Testis (tissue), 3 donors: Measurements from ENCODE around the gene PYHIN1. TPM values are rescaled to one million over a fixed set of nuclear protein-coding genes. Genes with fewer than 3 reads are reported as not detected.

Experiments
- DNase-seq: peaks from one replicate; pipeline ENCODE4 v3.0.0-alpha.2; 2019
- H3K27ac ChIP-seq, 2 donors: fragments of 200-600 bp; sonication (generic); one replicate each; pipeline ENCODE4 v1.5.1; 2019
- H3K27me3 ChIP-seq: fragments of 200-600 bp; sonication (generic); one replicate; pipeline ENCODE4 v1.5.1; 2019
- H3K36me3 ChIP-seq: fragments of 200-600 bp; sonication (generic); one replicate; pipeline ENCODE4 v1.5.1; 2017; ENCODE audit warnings: low read depth; ENCODE audit errors: missing control alignments
- H3K4me1 ChIP-seq: fragments of 200-600 bp; sonication (generic); one replicate; pipeline ENCODE4 v1.5.1; 2019
- H3K4me3 ChIP-seq, 2 donors: fragments of 200-600 bp; sonication (generic); one replicate each; pipeline ENCODE4 v1.5.1; 2017 to 2019
- H3K9me3 ChIP-seq: fragments of 200-600 bp; sonication (generic); one replicate; pipeline ENCODE4 v1.5.1; 2017
- CTCF ChIP-seq, 3 experiments: fragments of 450-650 bp in 2 of 3; fragments of 200-600 bp in 1 of 3; sonication (generic) in 1 of 3; IDR thresholded peaks; one replicate each; pipeline ENCODE4 v1.5.1; 2016 to 2019; ENCODE audit warnings: antibody characterized with exemption in 3 of 3, mild to moderate bottlenecking in 2 of 3, moderate library complexity in 1 of 3
- POLR2A ChIP-seq: fragments of 450-650 bp; IDR thresholded peaks from one replicate; pipeline ENCODE4 v1.6.1; 2017; ENCODE audit warnings: antibody characterized with exemption, mild to moderate bottlenecking, moderate library complexity
- WGBS, 2 donors: methylation state at CpG; one replicate each; pipeline ENCODE4 v1.1.5; 2018; 5-methylcytosine and 5-hydroxymethylcytosine counted together
- intact Hi-C: fragments of 100-400 bp; cut with DNase I; formaldehyde crosslinking; loops from one replicate; pipeline ENCODE4 v1.15.1; 2023; ENCODE audit warnings: low total_unique reads
- polyA plus RNA-seq: library from polyadenylated mRNA; stranded (reverse); fragments of 350-450 nt; fragmentation: Illumina TruSeq; extraction: RNeasy Lipid Tissue Mini Kit (QIAGEN cat#74804); gene quantifications from one replicate; pipeline ENCODE4 v1.2.3, GENCODE V29; 2014; ENCODE audit warnings: low read depth, low replicate concordance; ENCODE audit not compliant: insufficient read depth
- total RNA-seq, 2 donors: library from RNA; depleted of rRNA; stranded (reverse); fragments of >200 nt; gene quantifications; one replicate each; pipeline ENCODE4 v1.2.3, GENCODE V29; 2016

Gene PYHIN1
- total and polyA plus RNA-seq, 3 donors from 2014 or later: 0.56 to 1.2 (median 0.58) TPM

GRCh38 chr1:158924677-158925076, 6.7 kb upstream of the PYHIN1 start:
- no peaks in the 10 kb centered on the region for H3K9me3 ChIP-seq
- DNase-seq: no peak
- no peaks in the 10 kb centered on the region for H3K36me3 ChIP-seq
- no peak overlapping the region for H3K4me3 ChIP-seq
- no peak overlapping the region for H3K27ac ChIP-seq
- H3K4me1 ChIP-seq: no peaks in the 10 kb centered on the region
- no peaks in the 10 kb centered on the region for H3K27me3 ChIP-seq
- WGBS, 2 donors: 50 to 72% methylated on average over 2 of the region's 2 CpGs
- no peak for TF ChIP-seq CTCF (IDR thresholded peaks at IDR 0.05)
- TF ChIP-seq POLR2A: no peak
- intact Hi-C loops: no loop called here

- no peaks in the 10 kb centered on the region for H3K9me3 ChIP-seq
- H3K36me3 ChIP-seq: no peaks in the 10 kb centered on the region
- no peak overlapping the region for H3K4me3 ChIP-seq
- no peak for DNase-seq
- H3K4me1 ChIP-seq: no peaks in the 10 kb centered on the region
- WGBS, 2 donors: 83 to 84% methylated on average over 5 of the region's 5 CpGs
- TF ChIP-seq POLR2A (no peak), CTCF (IDR thresholded peaks at IDR 0.05) (no peak)
- intact Hi-C loops: no loop called here
- H3K27ac ChIP-seq: no peak overlapping the region
- H3K27me3 ChIP-seq: no peaks in the 10 kb centered on the region
Observed at GRCh38 chr1:158930504-158930903, 848 bp upstream of the PYHIN1 start.

GRCh38 chr1:158932171-158932570, 819 bp downstream of the PYHIN1 start:
- Histone ChIP-seq H3K4me1 (no peaks in the 10 kb centered on the region), H3K27ac (no peak overlapping the region), H3K36me3 (no peaks in the 10 kb centered on the region), H3K4me3 (no peak overlapping the region), H3K27me3 (no peaks in the 10 kb centered on the region), H3K9me3 (no peaks in the 10 kb centered on the region)
- DNase-seq: no peak
- TF ChIP-seq CTCF (IDR thresholded peaks at IDR 0.05): no peak
- 92 to 95% methylated on average over 6 of the region's 6 CpGs for WGBS, 2 donors
- intact Hi-C loops: no loop called here

- 71 to 88% methylated on average over 1 of the region's 1 CpG for WGBS, 2 donors
- TF ChIP-seq POLR2A (no peak), CTCF (IDR thresholded peaks at IDR 0.05) (no peak)
- H3K36me3 ChIP-seq: no peaks in the 10 kb centered on the region
- H3K4me3 ChIP-seq: no peak overlapping the region
- H3K4me1 ChIP-seq: no peaks in the 10 kb centered on the region
- no peak for DNase-seq
- H3K27me3 ChIP-seq: no peaks in the 10 kb centered on the region
- no peak overlapping the region for H3K27ac ChIP-seq
- H3K9me3 ChIP-seq: no peaks in the 10 kb centered on the region
- intact Hi-C loops: no loop called here
Observed at GRCh38 chr1:158933621-158934020, 2.3 kb downstream of the PYHIN1 start.

GRCh38 chr1:158939180-158939579, 7.8 kb downstream of the PYHIN1 start:
- no peak overlapping the region for H3K4me3 ChIP-seq
- H3K27me3 ChIP-seq: no peaks in the 10 kb centered on the region
- WGBS, 2 donors: 90% methylated on average over 2 of the region's 2 CpGs

More at GRCh38 chr1:158939180-158939579, 7.8 kb downstream of the PYHIN1 start:
- no peak for TF ChIP-seq CTCF (IDR thresholded peaks at IDR 0.05)
- TF ChIP-seq POLR2A: no peak
- Histone ChIP-seq H3K27ac (no peak overlapping the region), H3K9me3 (no peaks in the 10 kb centered on the region), H3K36me3 (no peaks in the 10 kb centered on the region), H3K4me1 (no peaks in the 10 kb centered on the region)
- intact Hi-C loops: no loop called here
- DNase-seq: no peak
